ENCODE results near the gene TMEM94. TPM values are rescaled to one million over a fixed set of nuclear protein-coding genes. Genes with fewer than 3 reads are reported as not detected.

TMEM94 gene
- total and polyA plus RNA-seq, 2 of the 8 experiments (the other 6 are each of a cell fraction or from before 2014, with no cell fraction given) = 54.8 to 69.9 TPM

DNA sequence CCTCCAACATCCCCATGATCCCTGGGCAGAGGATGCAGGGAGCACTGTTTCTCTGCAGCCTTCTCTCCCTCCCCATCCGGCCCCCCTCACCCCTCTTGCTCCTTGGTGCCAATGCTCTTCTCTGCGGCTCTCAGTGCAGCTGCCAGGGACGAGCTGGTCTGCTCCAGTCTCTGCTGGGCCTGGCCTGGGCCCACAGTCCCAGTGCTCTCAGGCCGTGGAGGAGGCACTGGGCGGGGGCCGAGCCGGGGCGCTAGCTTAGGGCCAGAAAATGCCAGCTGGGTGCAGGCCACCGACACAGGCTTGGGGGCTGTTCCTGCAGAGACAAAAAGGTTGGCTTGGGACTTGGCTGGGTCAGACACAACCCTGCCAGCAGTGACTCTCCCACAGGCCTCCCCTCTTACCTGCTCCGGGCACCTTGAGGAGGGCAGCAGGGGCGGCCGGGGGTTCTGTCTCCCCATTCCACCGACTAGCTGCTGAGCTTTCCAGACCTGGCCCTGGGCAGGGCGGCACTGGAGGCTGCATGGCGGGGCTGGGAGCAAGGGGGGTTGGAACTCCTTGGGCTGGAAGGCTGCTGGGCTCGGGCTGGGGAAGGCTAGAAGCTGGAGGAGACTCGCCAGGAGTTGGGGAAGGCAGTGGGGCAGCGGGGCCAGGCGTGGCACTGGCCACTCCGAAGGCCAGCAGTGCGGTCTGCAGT lies 45.1 kb downstream of the TMEM94 start:
- Histone ChIP-seq H3K4me2 (ENCODE audit: insufficient read depth in 1 of 2, low read depth in 2 of 2, low read length in 2 of 2) (no peak overlapping the region), H3K27ac (ENCODE audit: low read depth, low read length) (no peak overlapping the region), H2BK20ac (ENCODE audit: low read length) (no peak overlapping the region), H3K9me3 (ENCODE audit: insufficient read depth in 2 of 2, low read depth in 1 of 2, low read length in 1 of 2) (no peaks in the 10 kb centered on the region), H4K20me1 (replicated peaks in 1 of 2; ENCODE audit: control insufficient read depth in 1 of 2, insufficient read depth in 2 of 2, low read length in 2 of 2) (peaks cover 0 to 12% of the 10 kb centered on the region in 2 experiments), H3K56ac (replicated peaks; ENCODE audit: insufficient read length, low read depth, low read length) (no peak overlapping the region), H2BK5ac (ENCODE audit: low read depth, low read length) (no peak overlapping the region), H3K4me3 (ENCODE audit: extremely low read depth in 1 of 4, insufficient read depth in 2 of 4, low read depth in 3 of 4, low read length in 4 of 4) (no peak overlapping the region), H4K8ac (ENCODE audit: extremely low read depth, insufficient read depth, low read length) (no peak overlapping the region; the same call in 1 of the 2 replicates), H2BK120ac (replicated peaks; ENCODE audit: low read depth, low read length) (no peak overlapping the region), H3K14ac (ENCODE audit: insufficient read length) (no peak overlapping the region), H4K5ac (ENCODE audit: insufficient read length, low read depth, low read length) (no peak overlapping the region), H3K79me2 (ENCODE audit: control insufficient read depth in 1 of 2, insufficient read depth in 2 of 2, low read length in 2 of 2) (no peaks in the 10 kb centered on the region), H3K4ac (replicated peaks; ENCODE audit: insufficient read length, low read depth, low read length) (no peak overlapping the region), H2BK12ac (ENCODE audit: low read depth, low read length) (no peak overlapping the region), H2AFZ (ENCODE audit: low read length) (no peak overlapping the region), H2AK5ac (ENCODE audit: low read depth, low read length) (no peak overlapping the region), H2BK15ac (ENCODE audit: low read length) (no peak overlapping the region), H3K9ac (replicated peaks in 1 of 4; ENCODE audit: extremely low read depth in 1 of 4, low read depth in 3 of 4, low read length in 3 of 4) (no peak overlapping the region), H3K79me1 (ENCODE audit: low read depth, low read length) (no peaks in the 10 kb centered on the region), H3K36me3 (ENCODE audit: control insufficient read depth in 2 of 4, insufficient read depth in 4 of 4, low read length in 3 of 4) (peaks cover 3 to 8% (median 7%) of the 10 kb centered on the region in 4 experiments; a peak in 6 of 8 replicates), H3K27me3 (replicated peaks in 1 of 4; ENCODE audit: control insufficient read depth in 3 of 4, extremely low read depth in 1 of 4, insufficient read depth in 3 of 4, low read length in 3 of 4) (no peaks in the 10 kb centered on the region), H3K23me2 (ENCODE audit: low read depth, low read length) (no peaks in the 10 kb centered on the region), H3K4me1 (replicated peaks in 1 of 4; ENCODE audit: control insufficient read depth in 3 of 4, insufficient read depth in 4 of 4, low read length in 3 of 4) (no peaks in the 10 kb centered on the region), H4K91ac (replicated peaks; ENCODE audit: insufficient read length, low read length) (no peak overlapping the region), H3K18ac (ENCODE audit: extremely low read depth, low read length) (no peak overlapping the region), H3K23ac (ENCODE audit: insufficient read length) (no peak overlapping the region)
- WGBS, 2 experiments (ENCODE audit: extremely low coverage in 1 of 2, insufficient coverage in 1 of 2, insufficient read length in 1 of 2, insufficient replicate concordance in 2 of 2, low coverage in 1 of 2, low lambda C conversion rate in 2 of 2, missing lambda C conversion rate in 1 of 2) = 92% methylated on average over 15 of the region's 21 CpGs; no CpG with 5 or more reads in 1 of the 2 experiments
- no peak for FAIRE-seq
- ChIA-PET CTCF (ENCODE audit: partially characterized antibody) (interaction anchor here (0.6 to 8.2 kb wide), 13 partner anchors 11 to 342 kb away, joined by 3 to 67 read pairs (median 5); partner anchors contain the start of genes SLC25A19, SMIM5 and TSEN54), POLR2A (ENCODE audit: partially characterized antibody) (interaction anchor here (0.9 to 6.4 kb wide), 7 partner anchors 9 to 264 kb away, joined by 3 to 35 read pairs (median 4); partner anchors contain the start of genes CASKIN2 and TSEN54)
- no peak for DNase-seq (ENCODE audit: low read depth in 1 of 2, low spot score in 2 of 2)
- TF ChIP-seq TAF1 (IDR thresholded peaks at IDR 0.05; ENCODE audit: low read depth, low read length) = no peak
- no peak for TF ChIP-seq MAFK (IDR thresholded peaks at IDR 0.05; ENCODE audit: low read depth, low read length)
- TF ChIP-seq NANOG (IDR thresholded peaks at IDR 0.05; ENCODE audit: insufficient read depth, low read depth, low read length, poor library complexity, severe bottlenecking) = no peak
- no peak for TF ChIP-seq HDAC2 (IDR thresholded peaks at IDR 0.05; ENCODE audit: borderline replicate concordance in 1 of 2, low read depth in 2 of 2, low read length in 2 of 2)
- no peak for TF ChIP-seq BACH1 (IDR thresholded peaks at IDR 0.05; ENCODE audit: low read length)
- TF ChIP-seq POLR2AphosphoS5 (IDR thresholded peaks at IDR 0.05; ENCODE audit: low read depth, low read length) = no peak
- TF ChIP-seq RFX5 (IDR thresholded peaks at IDR 0.05; ENCODE audit: borderline replicate concordance, low read depth, low read length) = no peak
- no peak for TF ChIP-seq CBX8 (IDR thresholded peaks at IDR 0.05; ENCODE audit: borderline replicate concordance, low read depth, low read length)
- no peak for TF ChIP-seq KDM1A (IDR thresholded peaks at IDR 0.05; ENCODE audit: borderline replicate concordance, low read length)
- TF ChIP-seq, protein P1, sequence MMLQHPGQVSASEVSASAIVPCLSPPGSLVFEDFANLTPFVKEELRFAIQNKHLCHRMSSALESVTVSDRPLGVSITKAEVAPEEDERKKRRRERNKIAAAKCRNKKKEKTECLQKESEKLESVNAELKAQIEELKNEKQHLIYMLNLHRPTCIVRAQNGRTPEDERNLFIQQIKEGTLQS (IDR thresholded peaks at IDR 0.05; ENCODE audit: insufficient read depth, low read depth, low read length) = no peak
- TF ChIP-seq YY1 (IDR thresholded peaks at IDR 0.05; ENCODE audit: low read depth, low read length) = no peak
- no peak for TF ChIP-seq JUND (IDR thresholded peaks at IDR 0.05; ENCODE audit: low read length)

All from H1 (cell line).